NB4 (cell line): ENCODE data around the gene FRMPD1.

Experiments
- MYC ChIP-seq: IDR thresholded peaks from 2 replicates; pipeline ENCODE4 v1.6.1; 2011; ENCODE audit warnings: low read depth, low read length
- TF ChIP-seq, protein P1 (sequence below): IDR thresholded peaks from one replicate; pipeline ENCODE4 v1.5.1; 2012; ENCODE audit warnings: low read depth, low read length
- TF ChIP-seq, protein P2 (sequence below): IDR thresholded peaks from 2 replicates; pipeline ENCODE4 v1.6.1; 2011; ENCODE audit warnings: low read depth, low read length

DNA sequence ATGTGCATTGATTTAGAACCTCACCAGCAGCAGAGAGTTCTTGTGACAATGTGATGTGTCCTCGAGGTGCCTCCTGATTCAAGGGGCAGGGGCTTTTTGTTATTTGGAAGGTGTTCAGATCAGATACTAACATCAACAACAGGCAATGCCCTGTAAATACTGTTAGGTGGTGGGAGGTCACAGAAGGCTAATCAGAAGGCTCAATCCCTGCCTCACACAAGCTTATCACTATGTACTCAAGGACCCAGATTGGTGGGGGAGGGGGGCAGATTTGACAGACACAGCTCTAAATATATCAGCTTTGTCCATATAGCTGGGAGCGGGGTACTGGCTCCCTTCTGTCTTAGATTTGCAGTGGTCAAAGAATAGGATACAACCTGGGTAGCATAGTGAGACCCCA is 2.6 kb downstream of the FRMPD1 start:
- TF ChIP-seq, protein P1, sequence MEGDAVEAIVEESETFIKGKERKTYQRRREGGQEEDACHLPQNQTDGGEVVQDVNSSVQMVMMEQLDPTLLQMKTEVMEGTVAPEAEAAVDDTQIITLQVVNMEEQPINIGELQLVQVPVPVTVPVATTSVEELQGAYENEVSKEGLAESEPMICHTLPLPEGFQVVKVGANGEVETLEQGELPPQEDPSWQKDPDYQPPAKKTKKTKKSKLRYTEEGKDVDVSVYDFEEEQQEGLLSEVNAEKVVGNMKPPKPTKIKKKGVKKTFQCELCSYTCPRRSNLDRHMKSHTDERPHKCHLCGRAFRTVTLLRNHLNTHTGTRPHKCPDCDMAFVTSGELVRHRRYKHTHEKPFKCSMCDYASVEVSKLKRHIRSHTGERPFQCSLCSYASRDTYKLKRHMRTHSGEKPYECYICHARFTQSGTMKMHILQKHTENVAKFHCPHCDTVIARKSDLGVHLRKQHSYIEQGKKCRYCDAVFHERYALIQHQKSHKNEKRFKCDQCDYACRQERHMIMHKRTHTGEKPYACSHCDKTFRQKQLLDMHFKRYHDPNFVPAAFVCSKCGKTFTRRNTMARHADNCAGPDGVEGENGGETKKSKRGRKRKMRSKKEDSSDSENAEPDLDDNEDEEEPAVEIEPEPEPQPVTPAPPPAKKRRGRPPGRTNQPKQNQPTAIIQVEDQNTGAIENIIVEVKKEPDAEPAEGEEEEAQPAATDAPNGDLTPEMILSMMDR = no peak
- TF ChIP-seq MYC = no peak
- TF ChIP-seq, protein P2, sequence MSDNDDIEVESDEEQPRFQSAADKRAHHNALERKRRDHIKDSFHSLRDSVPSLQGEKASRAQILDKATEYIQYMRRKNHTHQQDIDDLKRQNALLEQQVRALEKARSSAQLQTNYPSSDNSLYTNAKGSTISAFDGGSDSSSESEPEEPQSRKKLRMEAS = no peak
